ENCODE results near the gene SLC9B1. TPM values are rescaled to one million over a fixed set of nuclear protein-coding genes. Genes with fewer than 3 reads are reported as not detected.
A peak's percentile ranks its signal among the peaks of the same experiment; 100 is the strongest.
"Not testable (repeated sequence)": the region's sequence is repeated elsewhere in the genome, so short reads cannot be mapped to it uniquely, and the experiment has no call there.

The SLC9B1 gene
- total and polyA plus RNA-seq, 2 donors (not counting 1 experiment from before 2014, with no cell fraction given) = 1.1 to 2.0 TPM

DNA sequence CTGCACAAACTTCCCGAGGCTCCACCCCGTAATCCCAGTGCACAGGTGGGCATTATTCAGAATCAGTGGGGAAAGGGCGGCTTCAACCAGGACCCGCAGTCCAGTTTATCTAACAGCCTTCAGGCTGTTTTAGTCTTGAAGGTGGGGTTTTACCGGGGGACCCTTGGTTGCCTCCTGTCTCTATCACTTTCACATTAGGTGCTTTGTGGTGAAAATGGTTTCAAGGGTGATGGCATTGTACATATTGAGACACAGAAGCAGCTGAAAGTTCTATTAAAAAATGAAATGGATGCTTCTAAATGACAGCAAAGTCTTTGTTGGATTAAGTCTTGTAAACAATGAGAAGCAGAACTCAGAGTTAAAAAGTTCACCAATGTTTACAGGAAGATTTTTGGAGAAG, 123.0 kb downstream of the SLC9B1 start:
- not testable (repeated sequence) for H3K36me3 ChIP-seq (ENCODE audit: control insufficient read depth, insufficient read depth, low read length); H3K9ac ChIP-seq (ENCODE audit: insufficient read depth, low read length); H2AFZ ChIP-seq (ENCODE audit: low read length); H3K27me3 ChIP-seq (ENCODE audit: control insufficient read depth, insufficient read depth, low read length); H3K4me3 ChIP-seq (replicated peaks in 1 of 4; ENCODE audit: control extremely low read depth in 1 of 4, insufficient read depth in 1 of 4, low read depth in 3 of 4, low read length in 4 of 4); H4K20me1 ChIP-seq (ENCODE audit: control insufficient read depth, extremely low read depth, insufficient read depth, low read length); H3K4me1 ChIP-seq (ENCODE audit: control insufficient read depth, extremely low read depth, insufficient read depth, low read length); H3K79me2 ChIP-seq (ENCODE audit: control insufficient read depth, insufficient read depth, low read length); H3K27ac ChIP-seq (ENCODE audit: insufficient read depth, low read length); H3K4me2 ChIP-seq (ENCODE audit: extremely low read depth, insufficient read depth, low read length); DNase-seq (ENCODE audit: low read depth in 2 of 2); H3K9me3 ChIP-seq (ENCODE audit: control insufficient read depth, insufficient read depth, low read depth, low read length)

DNA sequence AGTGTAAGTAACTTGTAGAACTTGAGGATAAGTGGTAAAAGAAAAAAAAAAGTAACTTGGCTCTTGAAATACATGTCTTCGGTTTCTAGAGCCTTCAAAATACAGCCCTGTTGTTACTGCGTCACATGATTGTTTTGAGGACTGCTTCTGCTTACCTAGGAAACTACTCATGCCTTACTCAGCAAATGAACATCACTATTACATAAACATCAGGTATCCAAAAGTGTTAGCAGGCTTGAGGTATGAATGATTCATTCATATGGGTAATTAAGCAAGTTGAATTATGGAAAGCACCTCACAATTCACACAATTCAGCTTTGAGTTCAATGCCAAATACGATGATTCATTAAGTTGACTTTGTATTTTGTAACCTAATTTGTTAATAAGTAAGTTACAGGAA, 129.6 kb downstream of the SLC9B1 start:
- H4K20me1 ChIP-seq (ENCODE audit: control insufficient read depth, extremely low read depth, insufficient read depth, low read length); H3K27ac ChIP-seq (ENCODE audit: insufficient read depth, low read length); H3K4me3 ChIP-seq (replicated peaks in 1 of 4; ENCODE audit: control extremely low read depth in 1 of 4, insufficient read depth in 1 of 4, low read depth in 3 of 4, low read length in 4 of 4); H3K4me1 ChIP-seq (ENCODE audit: control insufficient read depth, extremely low read depth, insufficient read depth, low read length); H3K9me3 ChIP-seq (ENCODE audit: control insufficient read depth, insufficient read depth, low read depth, low read length); H3K9ac ChIP-seq (ENCODE audit: insufficient read depth, low read length); H3K27me3 ChIP-seq (ENCODE audit: control insufficient read depth, insufficient read depth, low read length); H3K36me3 ChIP-seq (ENCODE audit: control insufficient read depth, insufficient read depth, low read length); H2AFZ ChIP-seq (ENCODE audit: low read length); H3K4me2 ChIP-seq (ENCODE audit: extremely low read depth, insufficient read depth, low read length); H3K79me2 ChIP-seq (ENCODE audit: control insufficient read depth, insufficient read depth, low read length): not testable (repeated sequence)
- peak in 1 of 2 donors; percentile 53 for DNase-seq (ENCODE audit: low read depth in 2 of 2)

DNA sequence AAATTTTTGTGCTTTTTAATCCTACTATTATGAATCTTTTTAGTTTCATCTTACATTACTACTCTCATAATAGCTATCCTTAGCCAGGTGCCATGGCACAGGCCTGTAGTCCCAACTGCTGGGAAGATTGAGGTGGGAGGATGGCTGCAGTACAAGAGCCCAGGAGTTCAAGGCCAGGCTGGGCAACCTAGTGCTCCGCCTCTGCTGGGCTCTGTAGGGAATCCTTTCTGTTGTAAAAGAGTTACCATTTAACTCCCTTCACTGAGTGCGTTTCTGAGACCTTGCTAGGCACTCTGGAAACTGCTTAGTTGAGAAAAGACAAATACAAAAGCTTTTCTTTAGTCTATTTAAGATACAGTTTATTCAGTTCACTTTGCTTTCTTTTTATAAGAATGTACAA, 130.9 kb downstream of the SLC9B1 start:
- H3K79me2 ChIP-seq (ENCODE audit: control insufficient read depth, insufficient read depth, low read length); H2AFZ ChIP-seq (ENCODE audit: low read length); H3K27me3 ChIP-seq (ENCODE audit: control insufficient read depth, insufficient read depth, low read length); H3K4me1 ChIP-seq (ENCODE audit: control insufficient read depth, extremely low read depth, insufficient read depth, low read length); H4K20me1 ChIP-seq (ENCODE audit: control insufficient read depth, extremely low read depth, insufficient read depth, low read length); H3K36me3 ChIP-seq (ENCODE audit: control insufficient read depth, insufficient read depth, low read length); H3K27ac ChIP-seq (ENCODE audit: insufficient read depth, low read length); DNase-seq (ENCODE audit: low read depth in 2 of 2); H3K4me2 ChIP-seq (ENCODE audit: extremely low read depth, insufficient read depth, low read length); H3K9me3 ChIP-seq (ENCODE audit: control insufficient read depth, insufficient read depth, low read depth, low read length); H3K9ac ChIP-seq (ENCODE audit: insufficient read depth, low read length); H3K4me3 ChIP-seq (replicated peaks in 1 of 4; ENCODE audit: control extremely low read depth in 1 of 4, insufficient read depth in 1 of 4, low read depth in 3 of 4, low read length in 4 of 4): not testable (repeated sequence)

DNA sequence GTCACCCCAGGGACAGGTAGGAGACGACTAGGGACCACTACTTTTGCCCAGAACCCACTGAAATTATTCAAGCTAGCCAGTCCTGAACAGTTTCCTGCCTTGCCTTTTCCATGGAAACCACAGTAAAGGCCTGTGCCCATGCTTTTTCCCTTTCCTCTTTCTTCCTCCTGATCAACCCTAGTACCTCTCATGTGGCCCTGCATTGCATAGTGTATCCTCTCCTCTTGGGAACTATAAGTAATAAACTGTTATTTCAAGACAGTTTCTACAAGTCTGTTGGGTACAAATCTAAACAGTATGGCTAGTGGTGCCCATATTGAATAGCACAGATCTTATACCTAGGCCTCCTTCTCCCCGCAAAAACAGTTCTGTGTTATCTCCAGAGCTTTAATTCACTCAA, 136.2 kb downstream of the SLC9B1 start:
- Histone ChIP-seq H3K4me2 (ENCODE audit: extremely low read depth, insufficient read depth, low read length) (no peak overlapping the region), H3K27me3 (ENCODE audit: control insufficient read depth, insufficient read depth, low read length) (no peaks in the 10 kb centered on the region), H3K9ac (ENCODE audit: insufficient read depth, low read length) (no peak overlapping the region), H2AFZ (ENCODE audit: low read length) (no peak overlapping the region), H3K4me3 (replicated peaks in 1 of 4; ENCODE audit: control extremely low read depth in 1 of 4, insufficient read depth in 1 of 4, low read depth in 3 of 4, low read length in 4 of 4) (no peak overlapping the region), H3K36me3 (ENCODE audit: control insufficient read depth, insufficient read depth, low read length) (no peaks in the 10 kb centered on the region), H3K27ac (ENCODE audit: insufficient read depth, low read length) (no peak overlapping the region), H3K9me3 (ENCODE audit: control insufficient read depth, insufficient read depth, low read depth, low read length) (no peaks in the 10 kb centered on the region), H4K20me1 (ENCODE audit: control insufficient read depth, extremely low read depth, insufficient read depth, low read length) (no peaks in the 10 kb centered on the region), H3K4me1 (ENCODE audit: control insufficient read depth, extremely low read depth, insufficient read depth, low read length) (no peaks in the 10 kb centered on the region), H3K79me2 (ENCODE audit: control insufficient read depth, insufficient read depth, low read length) (no peaks in the 10 kb centered on the region)
- no peak for DNase-seq (ENCODE audit: low read depth in 2 of 2)
- TF ChIP-seq, protein P1, sequence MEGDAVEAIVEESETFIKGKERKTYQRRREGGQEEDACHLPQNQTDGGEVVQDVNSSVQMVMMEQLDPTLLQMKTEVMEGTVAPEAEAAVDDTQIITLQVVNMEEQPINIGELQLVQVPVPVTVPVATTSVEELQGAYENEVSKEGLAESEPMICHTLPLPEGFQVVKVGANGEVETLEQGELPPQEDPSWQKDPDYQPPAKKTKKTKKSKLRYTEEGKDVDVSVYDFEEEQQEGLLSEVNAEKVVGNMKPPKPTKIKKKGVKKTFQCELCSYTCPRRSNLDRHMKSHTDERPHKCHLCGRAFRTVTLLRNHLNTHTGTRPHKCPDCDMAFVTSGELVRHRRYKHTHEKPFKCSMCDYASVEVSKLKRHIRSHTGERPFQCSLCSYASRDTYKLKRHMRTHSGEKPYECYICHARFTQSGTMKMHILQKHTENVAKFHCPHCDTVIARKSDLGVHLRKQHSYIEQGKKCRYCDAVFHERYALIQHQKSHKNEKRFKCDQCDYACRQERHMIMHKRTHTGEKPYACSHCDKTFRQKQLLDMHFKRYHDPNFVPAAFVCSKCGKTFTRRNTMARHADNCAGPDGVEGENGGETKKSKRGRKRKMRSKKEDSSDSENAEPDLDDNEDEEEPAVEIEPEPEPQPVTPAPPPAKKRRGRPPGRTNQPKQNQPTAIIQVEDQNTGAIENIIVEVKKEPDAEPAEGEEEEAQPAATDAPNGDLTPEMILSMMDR (conservative IDR thresholded peaks at IDR 0.05 in 1 of 2, IDR thresholded peaks at IDR 0.05 in 1 of 2; ENCODE audit: low read depth in 1 of 2, low read length in 2 of 2) = no peak
- TF ChIP-seq EZH2 (IDR thresholded peaks at IDR 0.05; ENCODE audit: low read length, missing control alignments) = no peak

Measured in fibroblast of lung (primary cell).